ENCODE data around the gene TIAL1.
A peak's percentile ranks its signal among the peaks of the same experiment; 100 is the strongest.
"Not testable (repeated sequence)": the region's sequence is repeated elsewhere in the genome, so short reads cannot be mapped to it uniquely, and the experiment has no call there.

The TIAL1 gene

DNA sequence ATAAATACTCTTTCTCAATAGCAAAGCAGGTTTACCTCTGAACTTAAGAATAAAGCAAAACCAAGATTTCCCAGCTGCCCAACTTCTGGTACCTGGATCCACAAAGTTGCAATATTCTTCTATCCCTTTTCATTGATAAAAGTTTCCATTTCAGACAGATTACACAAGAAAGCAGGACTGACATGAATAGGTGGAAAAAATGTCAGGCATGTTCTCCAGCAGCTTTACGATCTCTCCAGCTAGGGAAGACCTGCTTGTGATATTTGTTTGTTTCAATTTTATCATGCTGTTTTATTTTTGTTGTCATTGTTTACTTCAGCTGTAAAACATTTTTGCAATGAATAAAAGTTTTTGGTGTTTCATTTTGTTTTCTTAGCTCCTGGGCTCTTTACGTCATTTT lies 63.3 kb downstream of the TIAL1 start:
- Histone ChIP-seq H3K27me3 (replicated peaks; ENCODE audit: control insufficient read depth, insufficient read depth, low read length) (no peaks in the 10 kb centered on the region), H3K4me3 (replicated peaks; ENCODE audit: low read depth, low read length) (no peak overlapping the region), H3K36me3 (ENCODE audit: control insufficient read depth, insufficient read depth, low read length) (peaks cover 1% of the 10 kb centered on the region; the same call in 1 of the 2 replicates)
- no peak for TF ChIP-seq CTCF (IDR thresholded peaks at IDR 0.05; ENCODE audit: insufficient read depth, low read length, poor library complexity, severe bottlenecking)
- no peak for DNase-seq (ENCODE audit: extremely low read depth, insufficient read length)

DNA sequence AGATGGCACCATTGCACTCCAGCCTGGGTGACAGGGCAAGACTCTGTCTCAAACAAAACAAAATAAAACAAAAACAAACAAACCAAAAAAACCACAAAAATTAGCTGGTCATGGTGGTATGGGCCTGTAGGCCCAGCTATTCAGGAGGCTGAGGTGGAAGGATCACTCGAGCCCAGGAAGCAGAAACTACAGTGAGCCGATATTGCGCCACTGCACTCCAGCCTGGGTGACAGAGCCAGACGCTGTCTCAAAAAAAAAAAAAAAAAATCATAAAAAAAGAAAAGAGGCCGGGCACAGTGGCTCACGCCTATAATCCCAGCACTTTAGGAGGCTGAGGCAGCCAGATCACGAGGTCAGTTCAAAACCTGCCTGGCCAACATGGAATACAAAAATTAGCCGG lies 64.0 kb downstream of the TIAL1 start:
- not testable (repeated sequence) for H3K4me3 ChIP-seq (replicated peaks; ENCODE audit: low read depth, low read length); DNase-seq (ENCODE audit: extremely low read depth, insufficient read length); H3K36me3 ChIP-seq (ENCODE audit: control insufficient read depth, insufficient read depth, low read length); H3K27me3 ChIP-seq (replicated peaks; ENCODE audit: control insufficient read depth, insufficient read depth, low read length)

DNA sequence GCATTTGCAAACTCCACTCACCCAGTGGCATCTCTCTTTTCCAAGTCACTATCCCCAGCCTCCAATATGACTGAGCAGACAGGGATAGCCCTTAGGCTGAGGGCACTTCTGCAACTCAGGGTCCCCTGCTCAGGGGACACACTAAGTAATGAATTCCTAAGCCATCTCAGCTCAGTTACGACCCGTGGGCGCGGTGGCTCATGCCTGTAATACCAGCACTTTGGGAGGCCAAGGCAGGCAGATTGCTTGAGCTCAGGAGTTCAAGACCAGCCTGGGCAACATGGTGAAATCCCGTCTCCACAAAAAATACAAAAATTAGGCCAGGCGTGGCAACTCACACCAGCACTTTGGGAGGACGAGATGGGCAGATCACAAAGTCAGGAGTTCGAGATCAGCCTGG lies 64.5 kb downstream of the TIAL1 start:
- not testable (repeated sequence) for H3K27me3 ChIP-seq (replicated peaks; ENCODE audit: control insufficient read depth, insufficient read depth, low read length); DNase-seq (ENCODE audit: extremely low read depth, insufficient read length); H3K36me3 ChIP-seq (ENCODE audit: control insufficient read depth, insufficient read depth, low read length); H3K4me3 ChIP-seq (replicated peaks; ENCODE audit: low read depth, low read length)

- no peak for DNase-seq (ENCODE audit: extremely low read depth, insufficient read length)
- Histone ChIP-seq H3K27me3 (replicated peaks; ENCODE audit: control insufficient read depth, insufficient read depth, low read length) (no peaks in the 10 kb centered on the region), H3K4me3 (replicated peaks; ENCODE audit: low read depth, low read length) (no peak overlapping the region), H3K36me3 (ENCODE audit: control insufficient read depth, insufficient read depth, low read length) (peaks cover 2% of the 10 kb centered on the region; the same call in 1 of the 2 replicates)
- TF ChIP-seq CTCF (IDR thresholded peaks at IDR 0.05; ENCODE audit: insufficient read depth, low read length, poor library complexity, severe bottlenecking), result no peak
Measured at GRCh38 chr10:119531067-119531466, 65.7 kb downstream of the TIAL1 start.

GRCh38 chr10:119528663-119529237 lies 68.0 kb downstream of the TIAL1 start:
- not testable (repeated sequence) for H3K4me3 ChIP-seq (replicated peaks; ENCODE audit: low read depth, low read length); H3K27me3 ChIP-seq (replicated peaks; ENCODE audit: control insufficient read depth, insufficient read depth, low read length); DNase-seq (ENCODE audit: extremely low read depth, insufficient read length)
- H3K36me3 ChIP-seq (ENCODE audit: control insufficient read depth, insufficient read depth, low read length), result peaks cover 14% of the 10 kb centered on the region

GRCh38 chr10:119526621-119527592 lies 69.9 kb downstream of the TIAL1 start:
- DNase-seq (ENCODE audit: extremely low read depth, insufficient read length), result no peak
- peak; percentile 6 for TF ChIP-seq CTCF (IDR thresholded peaks at IDR 0.05; ENCODE audit: insufficient read depth, low read length, poor library complexity, severe bottlenecking)
- H3K36me3 ChIP-seq (ENCODE audit: control insufficient read depth, insufficient read depth, low read length), result peaks cover 20% of the 10 kb centered on the region
- H3K4me3 ChIP-seq (replicated peaks; ENCODE audit: low read depth, low read length), result no peak overlapping the region
- no peaks in the 10 kb centered on the region for H3K27me3 ChIP-seq (replicated peaks; ENCODE audit: control insufficient read depth, insufficient read depth, low read length)

DNA sequence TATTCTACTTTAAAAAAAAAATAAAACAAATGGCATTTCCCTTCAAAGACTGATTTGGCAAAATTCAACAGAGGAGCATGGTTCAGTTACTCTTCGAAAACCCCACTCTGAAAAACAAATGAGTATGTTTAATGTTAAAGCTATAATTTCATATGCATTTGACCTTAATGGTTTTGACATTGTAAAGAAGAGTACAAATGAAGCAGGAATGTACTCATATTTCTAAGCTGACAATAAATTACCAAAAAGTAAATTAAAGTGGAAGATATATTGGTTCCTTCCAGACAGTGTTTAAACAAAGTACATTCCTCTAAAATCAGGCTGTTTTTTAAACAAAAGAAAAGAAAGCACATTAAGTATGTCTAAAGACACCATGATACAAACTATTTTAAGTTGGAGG lies 70.6 kb downstream of the TIAL1 start:
- no peak overlapping the region for H3K4me3 ChIP-seq (replicated peaks; ENCODE audit: low read depth, low read length)
- no peaks in the 10 kb centered on the region for H3K27me3 ChIP-seq (replicated peaks; ENCODE audit: control insufficient read depth, insufficient read depth, low read length)
- no peak for DNase-seq (ENCODE audit: extremely low read depth, insufficient read length)
- peaks cover 23% of the 10 kb centered on the region for H3K36me3 ChIP-seq (ENCODE audit: control insufficient read depth, insufficient read depth, low read length)
- no peak for TF ChIP-seq CTCF (IDR thresholded peaks at IDR 0.05; ENCODE audit: insufficient read depth, low read length, poor library complexity, severe bottlenecking)

Measured in GM06990 (cell line).